NCI-H524 treated with DMSO at 0.1 percent for 48 hours (cell line): Measurements from ENCODE around the gene SGTA.

Experiments used
- DNase-seq: peaks from one replicate; lab custom pipeline; 2025; lab: John Stamatoyannopoulos, UW

SGTA gene

GRCh38 chr19:2809387-2810140, 26.5 kb upstream of the SGTA start:
- DNase-seq: no peak

GRCh38 chr19:2808129-2808941, 25.3 kb upstream of the SGTA start:
- DNase-seq: no peak

GRCh38 chr19:2807379-2808128, 24.5 kb upstream of the SGTA start:
- DNase-seq: no peak

GRCh38 chr19:2806736-2807378, 23.8 kb upstream of the SGTA start:
- DNase-seq: no peak

- no peak for DNase-seq
Observed at GRCh38 chr19:2805991-2806649, 23.0 kb upstream of the SGTA start.

GRCh38 chr19:2805261-2805900, 22.3 kb upstream of the SGTA start:
- no peak for DNase-seq

- no peak for DNase-seq
Observed at GRCh38 chr19:2804156-2805004, 21.3 kb upstream of the SGTA start.

GRCh38 chr19:2803486-2804155, 20.5 kb upstream of the SGTA start:
- DNase-seq: no peak

- DNase-seq: no peak
Observed at GRCh38 chr19:2802826-2803225, 19.8 kb upstream of the SGTA start.

GRCh38 chr19:2800506-2800905, 17.4 kb upstream of the SGTA start:
- DNase-seq: no peak

- DNase-seq: no peak
Observed at GRCh38 chr19:2799273-2800020, 16.4 kb upstream of the SGTA start.

- no peak for DNase-seq
Observed at GRCh38 chr19:2798733-2799132, 15.7 kb upstream of the SGTA start.

GRCh38 chr19:2798158-2798685, 15.1 kb upstream of the SGTA start:
- DNase-seq: no peak

GRCh38 chr19:2797280-2797679, 14.2 kb upstream of the SGTA start:
- DNase-seq: no peak

GRCh38 chr19:2796659-2797266, 13.7 kb upstream of the SGTA start:
- DNase-seq: no peak

- no peak for DNase-seq
Observed at GRCh38 chr19:2795827-2796658, 13.0 kb upstream of the SGTA start.

GRCh38 chr19:2793577-2793976, 10.5 kb upstream of the SGTA start:
- no peak for DNase-seq
